ENCODE results near the gene UBE2H. TPM values are rescaled to one million over a fixed set of nuclear protein-coding genes. Genes with fewer than 3 reads are reported as not detected.

The UBE2H gene
- total and polyA plus RNA-seq, 12 donors = 26.0 to 222 (median 159) TPM

GRCh38 chr7:129917934-129918333, 34.8 kb downstream of the UBE2H start:
- Histone ChIP-seq H3K36me3 (peaks cover 0 to 35% (median 4%) of the 10 kb centered on the region in 9 donors), H3K9me3 (no peaks in the 10 kb centered on the region), H3K27ac (peak overlapping the region in 2 of 10 donors; percentile 6 to 79), H3K4me1 (peaks cover 5 to 93% (median 70%) of the 10 kb centered on the region in 9 donors), H3K27me3 (no peaks in the 10 kb centered on the region), H3K4me3 (no peak overlapping the region)
- intact Hi-C loops (cut with DNase I) = loop anchor here in 2 of 10 donors (5.0 kb wide), 2 partner anchors 34 to 46 kb away; partner anchors contain the start of gene UBE2H (in 1 of the 2)
- ATAC-seq (no peak), DNase-seq (no peak)
- 54 to 61% methylated on average over 4 of the region's 4 CpGs for WGBS, 2 donors
- no peak for TF ChIP-seq CTCF (IDR thresholded peaks at IDR 0.05)

GRCh38 chr7:129914536-129915272, 38.1 kb downstream of the UBE2H start:
- WGBS, 2 donors = 38 to 48% methylated on average over 9 of the region's 9 CpGs
- peaks cover 0 to 20% (median 0%) of the 10 kb centered on the region in 9 donors for H3K36me3 ChIP-seq
- H3K4me3 ChIP-seq = no peak overlapping the region
- ATAC-seq (peak in 4 of 8 donors; percentile 18 to 47 (median 35)), DNase-seq (no peak)
- H3K4me1 ChIP-seq = peaks cover 5 to 72% (median 58%) of the 10 kb centered on the region in 9 donors
- no peaks in the 10 kb centered on the region for H3K27me3 ChIP-seq
- intact Hi-C loops (cut with DNase I) = loop anchor here in 2 of 10 donors (5.0 kb wide), 3 partner anchors 37 to 42 kb away; partner anchors contain the start of gene UBE2H (in 1 of the 2)
- peak overlapping the region in 7 of 10 donors; percentile 3 to 79 (median 18) for H3K27ac ChIP-seq
- no peaks in the 10 kb centered on the region for H3K9me3 ChIP-seq
- no peak for TF ChIP-seq CTCF (IDR thresholded peaks at IDR 0.05)

- DNase-seq (no peak), ATAC-seq (peak in 2 of 8 donors; percentile 3 to 29)
- H3K4me3 ChIP-seq = no peak overlapping the region
- intact Hi-C loops (cut with DNase I) = loop anchor here in 1 of 10 donors (5.0 kb wide), 1 partner anchor 36 kb away; no protein-coding TSS in a partner anchor
- peaks cover 0 to 13% (median 0%) of the 10 kb centered on the region in 9 donors for H3K36me3 ChIP-seq
- H3K9me3 ChIP-seq = no peaks in the 10 kb centered on the region
- TF ChIP-seq CTCF (IDR thresholded peaks at IDR 0.05) = no peak
- H3K4me1 ChIP-seq = peaks cover 5 to 72% (median 54%) of the 10 kb centered on the region in 9 donors
- 93 to 96% methylated on average over 3 of the region's 3 CpGs for WGBS, 2 donors
- H3K27me3 ChIP-seq = no peaks in the 10 kb centered on the region
- no peak overlapping the region for H3K27ac ChIP-seq
Observed at GRCh38 chr7:129913428-129913827, 39.3 kb downstream of the UBE2H start.

- Histone ChIP-seq H3K27me3 (no peaks in the 10 kb centered on the region), H3K9me3 (no peaks in the 10 kb centered on the region), H3K27ac (no peak overlapping the region), H3K4me3 (no peak overlapping the region), H3K4me1 (peaks cover 5 to 72% (median 54%) of the 10 kb centered on the region in 9 donors), H3K36me3 (peaks cover 0 to 13% (median 0%) of the 10 kb centered on the region in 9 donors)
- ATAC-seq (no peak), DNase-seq (no peak)
- intact Hi-C loops (cut with DNase I) = loop anchor here in 2 of 10 donors (1.0 to 5.0 kb wide), 2 partner anchors 30 to 34 kb away; no protein-coding TSS in a partner anchor
- whole genome bisulfite sequencing, 2 donors = 90 to 96% methylated on average over 6 of the region's 6 CpGs
- no peak for TF ChIP-seq CTCF (IDR thresholded peaks at IDR 0.05)
Observed at GRCh38 chr7:129911790-129912189, 41.0 kb downstream of the UBE2H start.
